ENCODE data around the gene BABAM2.
"Not testable (repeated sequence)": the region's sequence is repeated elsewhere in the genome, so short reads cannot be mapped to it uniquely, and the experiment has no call there.

The BABAM2 gene

GRCh38 chr2:28247290-28247689, 356.8 kb downstream of the BABAM2 start:
- no peak for FAIRE-seq
- DNase-seq (ENCODE audit: insufficient read length, low spot score) = no peak
- TF ChIP-seq CTCF (IDR thresholded peaks at IDR 0.05; ENCODE audit: insufficient read depth, missing control alignments) = no peak

GRCh38 chr2:28247734-28248133, 357.2 kb downstream of the BABAM2 start:
- FAIRE-seq (no peak), DNase-seq (ENCODE audit: insufficient read length, low spot score) (no peak)
- TF ChIP-seq CTCF (IDR thresholded peaks at IDR 0.05; ENCODE audit: insufficient read depth, missing control alignments) = no peak

- DNase-seq (ENCODE audit: insufficient read length, low spot score) (no peak), FAIRE-seq (no peak)
- TF ChIP-seq CTCF (IDR thresholded peaks at IDR 0.05; ENCODE audit: insufficient read depth, missing control alignments) = no peak
These were observed 358.0 kb downstream of the BABAM2 start for GRCh38 chr2:28248511-28248910.

GRCh38 chr2:28250006-28250405, 359.5 kb downstream of the BABAM2 start:
- FAIRE-seq (no peak), DNase-seq (ENCODE audit: insufficient read length, low spot score) (no peak)
- TF ChIP-seq CTCF (IDR thresholded peaks at IDR 0.05; ENCODE audit: insufficient read depth, missing control alignments) = no peak

GRCh38 chr2:28251337-28251736, 360.8 kb downstream of the BABAM2 start:
- TF ChIP-seq CTCF (IDR thresholded peaks at IDR 0.05; ENCODE audit: insufficient read depth, missing control alignments) = no peak
- FAIRE-seq (no peak), DNase-seq (ENCODE audit: insufficient read length, low spot score) (no peak)

DNA sequence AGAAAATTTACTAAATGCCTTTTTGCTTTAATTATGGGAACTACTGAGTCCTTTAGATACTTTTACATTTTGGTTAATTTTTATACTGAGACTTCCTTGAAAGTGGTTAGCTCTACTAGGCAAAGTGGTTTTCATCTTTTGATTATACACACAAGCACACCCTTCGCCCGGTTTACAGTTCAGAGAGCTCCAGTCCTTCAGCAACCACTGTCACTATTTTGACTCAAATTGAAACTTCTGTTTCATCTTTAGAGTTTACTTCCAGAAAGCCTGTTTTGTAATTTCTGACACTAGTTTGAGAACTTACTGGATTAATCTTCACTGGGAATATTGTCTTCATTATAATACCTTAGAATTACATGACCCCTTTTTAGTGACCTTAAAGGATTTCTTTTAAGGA, 361.8 kb downstream of the BABAM2 start:
- FAIRE-seq = no peak
- TF ChIP-seq CTCF (IDR thresholded peaks at IDR 0.05; ENCODE audit: insufficient read depth, missing control alignments) = no peak
- no peak for DNase-seq (ENCODE audit: insufficient read length, low spot score)

GRCh38 chr2:28253543-28253942, 363.0 kb downstream of the BABAM2 start:
- FAIRE-seq (no peak), DNase-seq (ENCODE audit: insufficient read length, low spot score) (no peak)
- no peak for TF ChIP-seq CTCF (IDR thresholded peaks at IDR 0.05; ENCODE audit: insufficient read depth, missing control alignments)

DNA sequence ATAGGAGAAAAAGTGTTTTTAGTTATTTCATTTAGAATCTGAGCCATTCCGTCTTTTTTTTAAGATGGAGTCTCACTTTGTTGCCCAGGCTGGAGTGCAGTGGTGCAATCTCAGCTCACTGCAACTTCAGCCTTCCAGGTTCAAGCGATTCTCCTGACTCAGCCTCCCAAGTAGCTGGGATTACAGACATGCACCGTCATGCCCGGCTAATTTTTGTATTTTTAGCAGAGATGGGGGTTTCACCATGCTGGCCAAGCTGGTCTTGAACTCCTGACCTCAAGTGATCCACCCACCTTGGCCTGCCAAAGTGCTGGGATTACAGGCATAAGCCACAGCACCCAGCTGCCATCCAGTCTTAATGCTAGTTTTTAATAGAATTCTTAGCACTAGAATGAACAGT, 364.7 kb downstream of the BABAM2 start:
- DNase-seq (ENCODE audit: insufficient read length, low spot score); FAIRE-seq: not testable (repeated sequence)
